ENCODE measurements around the gene MIA2.

DNA sequence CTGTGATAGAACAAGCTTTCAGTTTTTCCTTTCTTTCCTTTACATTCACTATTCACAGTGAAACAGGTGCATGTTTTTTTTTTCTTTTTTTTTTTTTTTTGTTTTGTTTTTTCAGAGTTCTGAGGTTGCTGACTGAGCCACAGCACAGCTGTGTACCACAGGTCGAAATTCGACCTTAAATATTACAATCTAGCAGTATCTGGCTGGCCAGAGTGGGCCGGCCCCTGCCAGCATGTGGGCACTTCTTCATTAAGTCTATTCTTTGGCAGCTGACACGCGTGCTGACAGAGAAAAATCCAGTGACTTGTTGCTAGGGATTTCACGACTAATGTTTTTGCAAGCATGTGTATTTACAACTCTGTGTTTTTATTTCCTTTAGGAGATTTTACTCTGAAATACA is 164.7 kb downstream of the MIA2 start:
- TF ChIP-seq POLR2AphosphoS5 (IDR thresholded peaks at IDR 0.05) (no peak), POLR2A (IDR thresholded peaks at IDR 0.05) (no peak)
- TF ChIP-seq, protein P1, sequence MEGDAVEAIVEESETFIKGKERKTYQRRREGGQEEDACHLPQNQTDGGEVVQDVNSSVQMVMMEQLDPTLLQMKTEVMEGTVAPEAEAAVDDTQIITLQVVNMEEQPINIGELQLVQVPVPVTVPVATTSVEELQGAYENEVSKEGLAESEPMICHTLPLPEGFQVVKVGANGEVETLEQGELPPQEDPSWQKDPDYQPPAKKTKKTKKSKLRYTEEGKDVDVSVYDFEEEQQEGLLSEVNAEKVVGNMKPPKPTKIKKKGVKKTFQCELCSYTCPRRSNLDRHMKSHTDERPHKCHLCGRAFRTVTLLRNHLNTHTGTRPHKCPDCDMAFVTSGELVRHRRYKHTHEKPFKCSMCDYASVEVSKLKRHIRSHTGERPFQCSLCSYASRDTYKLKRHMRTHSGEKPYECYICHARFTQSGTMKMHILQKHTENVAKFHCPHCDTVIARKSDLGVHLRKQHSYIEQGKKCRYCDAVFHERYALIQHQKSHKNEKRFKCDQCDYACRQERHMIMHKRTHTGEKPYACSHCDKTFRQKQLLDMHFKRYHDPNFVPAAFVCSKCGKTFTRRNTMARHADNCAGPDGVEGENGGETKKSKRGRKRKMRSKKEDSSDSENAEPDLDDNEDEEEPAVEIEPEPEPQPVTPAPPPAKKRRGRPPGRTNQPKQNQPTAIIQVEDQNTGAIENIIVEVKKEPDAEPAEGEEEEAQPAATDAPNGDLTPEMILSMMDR (IDR thresholded peaks at IDR 0.05) = no peak

All from prostate gland (tissue), 2 donors.